Caco-2 (cell line): ENCODE data around the gene HK2. TPM values are rescaled to one million over a fixed set of nuclear protein-coding genes. Genes with fewer than 3 reads are reported as not detected.
"Not testable (repeated sequence)": the region's sequence is repeated elsewhere in the genome, so short reads cannot be mapped to it uniquely, and the experiment has no call there.

Experiments
- BruUV-seq: library from RNA; stranded (reverse); fragments of 400-500 nt; replicated peaks from 2 replicates; lab custom pipeline; 2021; lab: Mats Ljungman, UMichigan
- CTCF ChIA-PET: fragments of 300-600 bp; sonication (Branson Sonifier 250); formaldehyde crosslinking; loops from one replicate; lab custom pipeline; 2022; ENCODE audit warnings: antibody characterized with exemption; lab: Charles Lee
- POLR2A ChIA-PET: fragments of 300-600 bp; sonication (Branson Sonifier 250); formaldehyde crosslinking; loops from one replicate; lab custom pipeline; 2022; ENCODE audit warnings: antibody characterized with exemption; lab: Charles Lee
- DNase-seq, 2 experiments: peaks; one replicate each; pipeline versions ENCODE4 v3.0.0 to v3.0.0-alpha.2; 2020 to 2022
- H3K27me3 ChIP-seq: replicated peaks from 2 replicates; pipeline ENCODE4 v1.6.0; 2011; ENCODE audit warnings: low read length; ENCODE audit not compliant: control insufficient read depth, insufficient read depth
- H3K36me3 ChIP-seq: 2 replicates; pipeline ENCODE4 v1.5.1; 2011; ENCODE audit warnings: low read length; ENCODE audit not compliant: control insufficient read depth, insufficient read depth
- H3K4me1 ChIP-seq: fragments of 250-450 bp; sonication (Bioruptor Pico); 2 replicates; pipeline ENCODE4 v1.5.1; 2020; ENCODE audit warnings: mild to moderate bottlenecking
- H3K4me3 ChIP-seq: 2 replicates; pipeline ENCODE4 v1.5.1; 2011; ENCODE audit warnings: low read depth, mild to moderate bottlenecking, control low read depth, low read length
- H3K9me3 ChIP-seq: fragments of 250-450 bp; sonication (Bioruptor Pico); 2 replicates; pipeline ENCODE4 v1.5.1; 2020; ENCODE audit warnings: mild to moderate bottlenecking, moderate library complexity
- H3K27ac Mint-ChIP-seq: one replicate; pipeline ENCODE4 v1.8.0; 2022; ENCODE audit warnings: mixed read lengths; ENCODE audit not compliant: unreplicated experiment
- H3K27me3 Mint-ChIP-seq: one replicate; pipeline ENCODE4 v1.8.0; 2022; ENCODE audit warnings: mixed read lengths; ENCODE audit not compliant: insufficient read depth, unreplicated experiment
- H3K36me3 Mint-ChIP-seq: one replicate; pipeline ENCODE4 v1.8.0; 2022; ENCODE audit warnings: mild to moderate bottlenecking, mixed read lengths; ENCODE audit not compliant: insufficient read depth, unreplicated experiment
- H3K4me1 Mint-ChIP-seq: one replicate; pipeline ENCODE4 v1.8.0; 2022; ENCODE audit warnings: low read depth, mixed read lengths; ENCODE audit not compliant: unreplicated experiment
- H3K4me3 Mint-ChIP-seq: one replicate; pipeline ENCODE4 v1.8.0; 2022; ENCODE audit warnings: mild to moderate bottlenecking, moderate library complexity, mixed read lengths; ENCODE audit not compliant: unreplicated experiment
- H3K9me3 Mint-ChIP-seq: one replicate; pipeline ENCODE4 v1.8.0; 2022; ENCODE audit warnings: mixed read lengths; ENCODE audit not compliant: unreplicated experiment
- intact Hi-C: fragments of 100-400 bp; cut with micrococcal nuclease; formaldehyde crosslinking; loops from one replicate; pipeline ENCODE4 v1.10.0; 2022; ENCODE audit not compliant: unreplicated experiment
- total RNA-seq: library from RNA; stranded (reverse); gene quantifications from 2 replicates; pipeline ENCODE4 v1.2.3, GENCODE V29; 2022
- TF ChIP-seq, protein P1 (sequence below), 2 experiments: fragments of 200-600 bp in 1 of 2; IDR thresholded peaks; 1 replicate in 1 of 2; 2 replicates in 1 of 2; pipeline versions ENCODE4 v1.5.1 to v1.8.0; 2011 to 2022; ENCODE audit warnings: antibody characterized with exemption in 1 of 2, control low read depth in 1 of 2, inconsistent platforms in 1 of 2, low read depth in 1 of 2, low read length in 1 of 2, mild to moderate bottlenecking in 1 of 2, moderate library complexity in 1 of 2; ENCODE audit not compliant: insufficient read depth in 1 of 2, severe bottlenecking in 1 of 2, unreplicated experiment in 1 of 2

Gene HK2
- total RNA-seq, 1 experiment from 2014 or later, result 19.9 TPM

DNA sequence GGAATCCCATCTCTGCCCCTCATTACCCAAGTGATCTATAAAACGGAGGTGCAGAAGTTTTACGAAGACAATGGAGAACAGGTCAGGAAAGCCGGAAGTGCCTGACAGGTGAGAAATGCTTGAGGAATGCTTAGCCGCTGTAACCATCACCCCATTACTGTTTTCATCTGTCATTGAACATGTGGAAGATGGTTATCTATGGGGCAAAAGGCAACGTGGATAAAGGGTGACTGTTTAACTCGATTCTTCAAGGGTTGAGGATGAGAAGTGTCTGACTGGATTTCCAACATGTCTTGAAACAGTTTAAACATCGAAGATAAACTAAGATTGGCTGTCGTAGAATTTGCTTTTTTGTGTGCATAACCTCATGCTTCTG is 17.3 kb downstream of the HK2 start:
- TF ChIP-seq, protein P1, sequence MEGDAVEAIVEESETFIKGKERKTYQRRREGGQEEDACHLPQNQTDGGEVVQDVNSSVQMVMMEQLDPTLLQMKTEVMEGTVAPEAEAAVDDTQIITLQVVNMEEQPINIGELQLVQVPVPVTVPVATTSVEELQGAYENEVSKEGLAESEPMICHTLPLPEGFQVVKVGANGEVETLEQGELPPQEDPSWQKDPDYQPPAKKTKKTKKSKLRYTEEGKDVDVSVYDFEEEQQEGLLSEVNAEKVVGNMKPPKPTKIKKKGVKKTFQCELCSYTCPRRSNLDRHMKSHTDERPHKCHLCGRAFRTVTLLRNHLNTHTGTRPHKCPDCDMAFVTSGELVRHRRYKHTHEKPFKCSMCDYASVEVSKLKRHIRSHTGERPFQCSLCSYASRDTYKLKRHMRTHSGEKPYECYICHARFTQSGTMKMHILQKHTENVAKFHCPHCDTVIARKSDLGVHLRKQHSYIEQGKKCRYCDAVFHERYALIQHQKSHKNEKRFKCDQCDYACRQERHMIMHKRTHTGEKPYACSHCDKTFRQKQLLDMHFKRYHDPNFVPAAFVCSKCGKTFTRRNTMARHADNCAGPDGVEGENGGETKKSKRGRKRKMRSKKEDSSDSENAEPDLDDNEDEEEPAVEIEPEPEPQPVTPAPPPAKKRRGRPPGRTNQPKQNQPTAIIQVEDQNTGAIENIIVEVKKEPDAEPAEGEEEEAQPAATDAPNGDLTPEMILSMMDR (IDR thresholded peaks at IDR 0.05; ENCODE audit: insufficient read depth in 1 of 2, low read depth in 1 of 2, low read length in 1 of 2, severe bottlenecking in 1 of 2, unreplicated experiment in 1 of 2), result no peak

DNA sequence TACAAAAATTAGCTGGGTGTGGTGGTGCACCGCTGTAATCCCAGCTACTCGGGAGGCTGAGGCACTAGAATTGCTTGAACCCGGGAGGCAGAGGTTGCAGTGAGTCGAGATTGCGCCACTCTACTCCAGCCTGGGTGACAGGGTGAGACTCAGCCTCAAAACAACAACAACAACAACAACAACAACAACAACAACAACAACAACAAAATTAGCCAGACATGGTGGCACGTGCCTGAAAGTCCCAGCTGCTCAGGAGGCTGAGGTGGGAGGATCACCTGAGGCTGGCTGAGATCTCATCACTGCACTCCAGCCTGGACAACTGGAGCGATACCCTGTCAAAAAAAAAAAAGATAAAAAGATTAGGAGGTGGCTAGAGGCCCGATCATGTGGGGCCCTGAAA is 19.4 kb downstream of the HK2 start:
- H3K4me3 Mint-ChIP-seq, H3K9me3 Mint-ChIP-seq, H3K9me3 ChIP-seq, H3K27me3 ChIP-seq, H3K36me3 ChIP-seq, intact Hi-C loops, POLR2A ChIA-PET, DNase-seq, H3K27me3 Mint-ChIP-seq, BruUV-seq, H3K4me3 ChIP-seq: not testable (repeated sequence)
- CTCF ChIA-PET, result interaction anchor here (0.6 kb wide), 1 partner anchor 336 kb away, joined by 3 read pairs; no protein-coding TSS in a partner anchor
- Mint-ChIP-seq H3K27ac (peak overlapping the region; percentile 71), H3K36me3 (peaks cover 13% of the 10 kb centered on the region), H3K4me1 (peaks cover 52% of the 10 kb centered on the region)
- H3K4me1 ChIP-seq, result peaks cover 63% of the 10 kb centered on the region

More for the DNA sequence above, 17.3 kb downstream of the HK2 start:
- Histone ChIP-seq H3K36me3 (peaks cover 4% of the 10 kb centered on the region; the same call in 1 of the 2 replicates), H3K4me3 (no peak overlapping the region), H3K4me1 (peaks cover 51% of the 10 kb centered on the region), H3K27me3 (no peaks in the 10 kb centered on the region), H3K9me3 (no peaks in the 10 kb centered on the region)
- intact Hi-C loops, result loop anchor here (1.0 to 2.0 kb wide), 4 partner anchors 8 to 38 kb away; partner anchors contain the start of gene HK2
- H3K27me3 Mint-ChIP-seq, result no peaks in the 10 kb centered on the region
- peak overlapping the region; percentile 52 for H3K4me3 Mint-ChIP-seq
- H3K4me1 Mint-ChIP-seq, result peaks cover 46% of the 10 kb centered on the region
- ChIA-PET POLR2A (no interaction called here), CTCF (interaction anchor here (0.8 kb wide), 1 partner anchor 16 kb away, joined by 3 read pairs; no protein-coding TSS in a partner anchor)
- H3K36me3 Mint-ChIP-seq, result peaks cover 7% of the 10 kb centered on the region
- no TSS peak for BruUV-seq
- H3K9me3 Mint-ChIP-seq, result no peaks in the 10 kb centered on the region
- H3K27ac Mint-ChIP-seq, result peak overlapping the region; percentile 71
- peak; percentile 67 to 78 for DNase-seq

DNA sequence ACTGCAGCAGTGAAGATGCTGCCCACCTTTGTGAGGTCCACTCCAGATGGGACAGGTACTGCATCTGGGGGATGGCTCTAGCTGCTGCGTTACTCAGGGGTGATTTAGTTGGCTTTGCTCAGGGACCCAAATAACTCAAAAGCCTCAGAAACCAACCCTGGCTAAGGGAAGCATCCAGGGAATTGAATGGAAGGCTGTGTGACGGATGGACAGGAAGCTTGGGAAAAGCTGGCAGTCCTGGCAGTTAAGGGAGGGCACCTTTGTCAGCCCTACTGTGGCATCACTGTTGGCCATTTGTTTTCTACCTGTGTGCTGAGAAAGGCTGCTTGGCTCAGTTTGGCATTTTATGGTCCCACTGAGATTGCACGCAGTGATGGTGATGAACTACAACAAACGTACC is 20.5 kb downstream of the HK2 start:
- Mint-ChIP-seq H3K27me3 (no peaks in the 10 kb centered on the region), H3K36me3 (peaks cover 13% of the 10 kb centered on the region), H3K4me3 (no peak overlapping the region), H3K4me1 (peaks cover 52% of the 10 kb centered on the region), H3K9me3 (no peaks in the 10 kb centered on the region), H3K27ac (no peak overlapping the region)
- no TSS peak for BruUV-seq
- intact Hi-C loops, result no loop called here
- H3K9me3 ChIP-seq, result no peaks in the 10 kb centered on the region
- ChIA-PET POLR2A (no interaction called here), CTCF (no interaction called here)
- no peaks in the 10 kb centered on the region for H3K27me3 ChIP-seq
- peaks cover 6% of the 10 kb centered on the region; the same call in 1 of the 2 replicates for H3K36me3 ChIP-seq
- no peak for DNase-seq
- no peak overlapping the region for H3K4me3 ChIP-seq
- TF ChIP-seq, protein P1 (IDR thresholded peaks at IDR 0.05; ENCODE audit: insufficient read depth in 1 of 2, low read depth in 1 of 2, low read length in 1 of 2, severe bottlenecking in 1 of 2, unreplicated experiment in 1 of 2), result no peak
- H3K4me1 ChIP-seq, result peaks cover 56% of the 10 kb centered on the region

DNA sequence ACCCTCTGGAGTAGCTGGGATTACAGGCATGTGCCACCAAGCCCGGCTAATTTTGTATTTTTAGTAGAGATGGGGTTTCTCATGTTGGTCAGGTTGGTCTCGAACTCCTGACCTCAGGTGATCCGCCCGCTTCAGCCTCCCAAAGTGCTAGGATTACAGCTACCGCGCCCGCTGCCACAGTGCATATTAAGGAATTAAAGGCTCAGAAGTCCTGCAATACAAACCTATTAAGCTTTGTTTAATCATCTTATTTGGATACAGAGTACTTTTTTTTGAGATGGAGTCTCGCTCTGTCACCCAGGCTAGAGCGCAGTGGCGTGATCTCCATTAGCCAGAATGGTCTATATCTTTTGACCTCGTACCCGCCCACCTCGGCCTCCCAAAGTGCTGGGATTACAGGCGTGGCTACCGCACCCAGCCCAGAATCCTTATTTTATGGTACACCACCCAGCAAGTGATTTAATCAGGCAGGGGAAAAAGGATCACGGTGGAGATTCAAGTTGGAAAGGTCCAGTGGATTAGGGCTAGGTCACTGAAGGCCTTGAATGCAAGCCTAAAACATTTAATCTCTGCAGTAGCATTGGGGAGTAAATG is 21.3 kb downstream of the HK2 start:
- H3K9me3 Mint-ChIP-seq, DNase-seq, intact Hi-C loops, H3K4me3 Mint-ChIP-seq, BruUV-seq, POLR2A ChIA-PET, H3K27me3 Mint-ChIP-seq, H3K27me3 ChIP-seq, H3K9me3 ChIP-seq, H3K4me3 ChIP-seq, H3K36me3 ChIP-seq: not testable (repeated sequence)
- Mint-ChIP-seq H3K4me1 (peaks cover 52% of the 10 kb centered on the region), H3K36me3 (peaks cover 13% of the 10 kb centered on the region), H3K27ac (peak overlapping the region; percentile 77)
- CTCF ChIA-PET, result interaction anchor here (0.6 kb wide), 1 partner anchor 123 kb away, joined by 8 read pairs; no protein-coding TSS in a partner anchor
- H3K4me1 ChIP-seq, result peaks cover 48% of the 10 kb centered on the region
